CD4-positive, alpha-beta T cell treated with Interleukin-15 for 1 hour (primary cell): ENCODE data around the gene RBM41.

ENCODE experiments used
- DNase-seq: peaks from one replicate; pipeline ENCODE4 v3.0.0-alpha.2; 2020

The RBM41 gene

GRCh38 chrX:107025545-107025944, 93.1 kb downstream of the RBM41 start:
- DNase-seq: no peak

GRCh38 chrX:107014936-107015335, 103.7 kb downstream of the RBM41 start:
- no peak for DNase-seq
